IMR-90 (cell line): ENCODE results near the gene AOX1. TPM values are rescaled to one million over a fixed set of nuclear protein-coding genes. Genes with fewer than 3 reads are reported as not detected.
A peak's percentile ranks its signal among the peaks of the same experiment; 100 is the strongest.

ENCODE experiments used
- ATAC-seq: fragments of 200-7000 bp; cut with Tn5 transposase; 2 replicates; pipeline ENCODE4 v1.9.1; 2020; ENCODE audit warnings: low read depth, mild to moderate bottlenecking, moderate library complexity
- BruUV-seq: library from RNA; stranded (reverse); fragments of 400-500 nt; replicated peaks from 2 replicates; lab custom pipeline; 2021; lab: Mats Ljungman, UMichigan
- CTCF ChIA-PET: fragments of 300-600 bp; formaldehyde crosslinking; extraction: SDS; loops from one replicate; lab custom pipeline; 2021; ENCODE audit warnings: antibody characterized with exemption; lab: Yijun Ruan, JAX
- POLR2A ChIA-PET: fragments of 300-600 bp; sonication (Branson Sonifier 250); formaldehyde crosslinking; loops from one replicate; lab custom pipeline; 2022; ENCODE audit warnings: antibody characterized with exemption; ENCODE audit not compliant: unreplicated experiment; lab: Charles Lee
- DNase-seq: peaks from one replicate; pipeline ENCODE4 v3.0.0; 2013
- H2AFZ ChIP-seq: replicated peaks from 2 replicates; pipeline ENCODE3; 2013; ENCODE audit warnings: low read length, mild to moderate bottlenecking; ENCODE audit not compliant: poor library complexity
- H2AK5ac ChIP-seq: 2 replicates; pipeline ENCODE4 v1.6.1; 2013; ENCODE audit warnings: low read depth, low read length, inconsistent platforms
- H2AK9ac ChIP-seq: replicated peaks from 2 replicates; pipeline ENCODE3; 2013; ENCODE audit warnings: mild to moderate bottlenecking, low read depth, low read length, moderate library complexity; ENCODE audit not compliant: poor library complexity
- H2BK120ac ChIP-seq: 2 replicates; pipeline ENCODE4 v1.6.1; 2013; ENCODE audit warnings: low read depth, low read length, inconsistent platforms
- H2BK15ac ChIP-seq: 3 replicates; pipeline ENCODE4 v1.6.1; 2013; ENCODE audit warnings: low read depth, low read length, inconsistent platforms
- H2BK20ac ChIP-seq: 2 replicates; pipeline ENCODE4 v1.6.1; 2013; ENCODE audit warnings: low read depth, mild to moderate bottlenecking, inconsistent platforms, low read length, moderate library complexity
- H2BK5ac ChIP-seq: 2 replicates; pipeline ENCODE4 v1.6.1; 2013; ENCODE audit warnings: mild to moderate bottlenecking, low read depth, low read length, inconsistent platforms; ENCODE audit not compliant: poor library complexity, severe bottlenecking
- H3K14ac ChIP-seq: replicated peaks from 2 replicates; pipeline ENCODE4 v1.6.1; 2013; ENCODE audit warnings: low read depth, low read length, inconsistent platforms
- H3K18ac ChIP-seq: 2 replicates; pipeline ENCODE4 v1.6.1; 2013; ENCODE audit warnings: low read depth, low read length, control low read depth
- H3K23ac ChIP-seq: 2 replicates; pipeline ENCODE4 v1.6.1; 2013; ENCODE audit warnings: low read depth, low read length, inconsistent platforms
- H3K27ac ChIP-seq: 2 replicates; pipeline ENCODE4 v1.5.1; 2013; ENCODE audit warnings: mild to moderate bottlenecking, control low read depth, low read length; ENCODE audit not compliant: insufficient read depth
- H3K27me3 ChIP-seq: 2 replicates; pipeline ENCODE4 v1.6.1; 2013; ENCODE audit warnings: low read length; ENCODE audit not compliant: control insufficient read depth, insufficient read depth
- H3K36me3 ChIP-seq: 2 replicates; pipeline ENCODE4 v1.6.1; 2013; ENCODE audit warnings: low read length, mixed read lengths; ENCODE audit not compliant: control insufficient read depth, insufficient read depth
- H3K4ac ChIP-seq: 2 replicates; pipeline ENCODE4 v1.6.1; 2013; ENCODE audit warnings: low read depth, low read length, inconsistent platforms
- H3K4me1 ChIP-seq: 2 replicates; pipeline ENCODE4 v1.6.1; 2013; ENCODE audit warnings: low read length, mixed read lengths; ENCODE audit not compliant: control insufficient read depth, insufficient read depth
- H3K4me2 ChIP-seq: 2 replicates; pipeline ENCODE4 v1.6.1; 2013; ENCODE audit warnings: low read depth, mild to moderate bottlenecking, control low read depth, low read length, moderate library complexity
- H3K4me3 ChIP-seq: 2 replicates; pipeline ENCODE4 v1.5.1; 2013; ENCODE audit warnings: low read depth, mild to moderate bottlenecking, control low read depth, low read length, moderate library complexity; ENCODE audit not compliant: insufficient read depth
- H3K56ac ChIP-seq: 2 replicates; pipeline ENCODE4 v1.6.1; 2013; ENCODE audit warnings: low read length, inconsistent platforms; ENCODE audit not compliant: insufficient read depth; ENCODE audit errors: extremely low read depth
- H3K79me1 ChIP-seq, 2 experiments: 2 replicates each; pipeline ENCODE4 v1.6.1; 2013; ENCODE audit warnings: low read length in 2 of 2, inconsistent platforms in 1 of 2, low read depth in 1 of 2
- H3K9ac ChIP-seq: 2 replicates; pipeline ENCODE4 v1.6.1; 2013; ENCODE audit warnings: low read depth, low read length, control low read depth
- H3K9me1 ChIP-seq: 2 replicates; pipeline ENCODE4 v1.6.1; 2013; ENCODE audit warnings: low read length, inconsistent platforms; ENCODE audit not compliant: insufficient read depth
- H3K9me3 ChIP-seq: 2 replicates; pipeline ENCODE4 v1.6.1; 2013; ENCODE audit warnings: low read length; ENCODE audit not compliant: control insufficient read depth, insufficient read depth
- H4K20me1 ChIP-seq: 2 replicates; pipeline ENCODE4 v1.6.1; 2013; ENCODE audit warnings: low read length, inconsistent platforms; ENCODE audit not compliant: insufficient read depth
- H4K5ac ChIP-seq: 2 replicates; pipeline ENCODE4 v1.6.1; 2013; ENCODE audit warnings: mild to moderate bottlenecking, low read depth, low read length, control low read depth
- H4K8ac ChIP-seq, 2 experiments: 2 replicates each; pipeline ENCODE4 v1.6.1; 2013; ENCODE audit warnings: low read depth in 2 of 2, low read length in 2 of 2, control low read depth in 1 of 2, inconsistent platforms in 1 of 2
- H4K91ac ChIP-seq: 2 replicates; pipeline ENCODE4 v1.6.1; 2013; ENCODE audit warnings: low read depth, low read length, inconsistent platforms; ENCODE audit not compliant: insufficient read depth
- CEBPB ChIP-seq: IDR thresholded peaks from 2 replicates; pipeline ENCODE4 v1.6.1; 2012; ENCODE audit warnings: low read depth, low read length, improper control_type of control experiment
- CHD1 ChIP-seq: IDR thresholded peaks from 2 replicates; pipeline ENCODE4 v1.6.1; 2012; ENCODE audit warnings: low read depth, low read length, improper control_type of control experiment
- ELK1 ChIP-seq: fragments of 150-350 bp; IDR thresholded peaks from 2 replicates; pipeline ENCODE4 v1.6.1; 2016; ENCODE audit warnings: low read depth, mild to moderate bottlenecking, low read length, moderate library complexity, borderline replicate concordance
- FOS ChIP-seq: fragments of 150-350 bp; IDR thresholded peaks from 2 replicates; pipeline ENCODE4 v1.6.1; 2016; ENCODE audit warnings: low read depth, low read length
- MXI1 ChIP-seq: IDR thresholded peaks from 2 replicates; pipeline ENCODE4 v1.6.1; 2012; ENCODE audit warnings: low read depth, mild to moderate bottlenecking, low read length, moderate library complexity, borderline replicate concordance
- NFE2L2 ChIP-seq: fragments of 150-350 bp; IDR thresholded peaks from 2 replicates; pipeline ENCODE4 v1.6.1; 2016; ENCODE audit warnings: low read depth, mild to moderate bottlenecking, low read length
- POLR2A ChIP-seq: IDR thresholded peaks from 2 replicates; pipeline ENCODE4 v1.6.1; 2012; ENCODE audit warnings: mild to moderate bottlenecking, low read depth, low read length
- RAD21 ChIP-seq: IDR thresholded peaks from 2 replicates; pipeline ENCODE4 v1.6.1; 2012; ENCODE audit warnings: low read length, improper control_type of control experiment
- RCOR1 ChIP-seq: IDR thresholded peaks from 2 replicates; pipeline ENCODE4 v1.6.1; 2012; ENCODE audit warnings: mild to moderate bottlenecking, low read length, improper control_type of control experiment; ENCODE audit not compliant: insufficient replicate concordance
- SMC3 ChIP-seq: fragments of 150-350 bp; IDR thresholded peaks from 2 replicates; pipeline ENCODE4 v1.6.1; 2016; ENCODE audit warnings: low read depth, mild to moderate bottlenecking, antibody characterized with exemption, low read length, moderate library complexity
- USF2 ChIP-seq: fragments of 150-350 bp; IDR thresholded peaks from 2 replicates; pipeline ENCODE4 v1.6.1; 2017; ENCODE audit warnings: mild to moderate bottlenecking, antibody characterized with exemption, low read length, low read depth
- WGBS, 2 experiments: methylation state at CpG; one replicate each; pipeline versions ENCODE4 v1.1.5 to v1.1.7; 2013; ENCODE audit warnings: missing lambda C conversion rate in 2 of 2; ENCODE audit not compliant: insufficient read length in 1 of 2; ENCODE audit errors: extremely low coverage in 2 of 2; 5-methylcytosine and 5-hydroxymethylcytosine counted together
- dilution Hi-C: fragments of 300-500 bp; cut with HindIII; formaldehyde crosslinking; loops from one replicate; pipeline ENCODE4 v1.14.3; 2018; ENCODE audit warnings: low sequenced_read_pairs; ENCODE audit not compliant: unreplicated experiment
- in situ Hi-C: fragments of 300-500 bp; cut with MboI; formaldehyde crosslinking; loops from 3 replicates; pipeline ENCODE4 v1.14.3; 2019; ENCODE audit warnings: low sequenced_read_pairs, inconsistent platforms, mixed read lengths
- intact Hi-C: fragments of 100-400 bp; cut with micrococcal nuclease; formaldehyde crosslinking; loops from 2 replicates; pipeline ENCODE4 v1.10.0; 2022
- polyA plus RNA-seq, 3 experiments: library from polyadenylated mRNA; depleted of rRNA; stranded (reverse); fragments of >200 nt; gene quantifications; 2 replicates each; pipeline ENCODE4 v1.2.3, GENCODE V29; 2012; ENCODE audit warnings: low replicate concordance in 1 of 3
- total RNA-seq: library from RNA; depleted of rRNA; stranded (reverse); fragments of >200 nt; gene quantifications from 2 replicates; pipeline ENCODE4 v1.2.3, GENCODE V29; 2012
- TF ChIP-seq, protein P1 (sequence below): conservative IDR thresholded peaks from 2 replicates; pipeline ENCODE4 v1.5.1; 2012; ENCODE audit warnings: mild to moderate bottlenecking, low read depth, low read length, improper control_type of control experiment

Gene AOX1
- total and polyA plus RNA-seq, 2 of the 4 experiments (the other 2 are of a cell fraction), result 21.7 to 59.9 TPM

DNA sequence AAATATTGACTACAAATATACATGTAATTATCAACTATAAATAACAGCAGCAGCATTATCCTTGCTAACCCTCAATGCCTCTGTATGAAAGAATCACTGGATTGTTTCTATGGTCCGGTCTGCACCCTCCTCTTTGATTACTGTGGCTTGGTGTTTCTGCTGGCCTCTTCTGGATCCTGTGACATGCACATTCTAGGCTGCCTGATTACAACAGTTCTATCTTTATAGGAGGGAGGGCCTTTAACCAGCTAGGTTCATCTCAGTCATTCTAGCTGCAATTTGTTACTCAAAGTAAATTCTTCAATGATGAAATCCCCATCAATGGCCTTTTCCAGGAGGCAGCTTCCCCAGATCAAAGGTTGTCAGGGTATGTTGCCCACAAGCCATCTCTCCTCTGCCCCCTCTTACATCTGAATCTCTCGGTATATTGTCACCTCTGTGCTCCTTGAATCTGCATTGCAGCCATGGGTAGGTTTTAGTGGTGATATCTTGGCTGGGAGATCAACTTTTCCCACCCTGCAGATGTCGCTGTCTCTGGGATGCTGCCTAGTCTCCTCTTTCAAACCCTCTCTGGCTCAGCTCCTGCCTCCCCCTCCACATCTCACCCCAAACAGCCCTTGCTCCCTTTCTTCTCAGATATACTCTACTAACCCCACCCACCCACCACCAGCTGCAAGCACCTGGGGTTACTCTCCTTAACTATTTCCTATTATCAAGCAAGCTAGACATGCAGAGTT, 119.7 kb downstream of the AOX1 start:
- H3K4ac ChIP-seq, result no peak overlapping the region
- H3K18ac ChIP-seq, result no peak overlapping the region
- POLR2A ChIA-PET, result interaction anchor here (0.7 kb wide), 1 partner anchor 730 kb away, joined by 5 read pairs; no protein-coding TSS in a partner anchor
- in situ Hi-C loops, result loop anchor here (10.0 kb wide), 1 partner anchor 731 kb away; no protein-coding TSS in a partner anchor
- no peak overlapping the region for H3K9ac ChIP-seq
- BruUV-seq, result no TSS peak
- H3K23ac ChIP-seq, result no peak overlapping the region
- no peak overlapping the region for H3K4me2 ChIP-seq
- no peak overlapping the region for H2AK9ac ChIP-seq
- H3K56ac ChIP-seq, result no peak overlapping the region
- dilution Hi-C loops, result no loop called here
- no peak overlapping the region for H2AK5ac ChIP-seq
- H3K27ac ChIP-seq, result no peak overlapping the region
- intact Hi-C loops, result no loop called here
- no peak overlapping the region for H2BK15ac ChIP-seq
- no peak overlapping the region for H4K8ac ChIP-seq
- no peaks in the 10 kb centered on the region for H4K20me1 ChIP-seq
- H4K5ac ChIP-seq, result no peak overlapping the region
- no peak overlapping the region for H2BK120ac ChIP-seq
- H4K91ac ChIP-seq, result no peak overlapping the region
- H3K9me1 ChIP-seq, result no peaks in the 10 kb centered on the region
- no peak overlapping the region for H3K14ac ChIP-seq
- no peak overlapping the region for H2BK5ac ChIP-seq
- ATAC-seq (peak; percentile 51; the same call in 1 of the 2 replicates), DNase-seq (peak; percentile 22)
- no peaks in the 10 kb centered on the region for H3K36me3 ChIP-seq
- no peaks in the 10 kb centered on the region for H3K4me1 ChIP-seq
- peaks cover 4% of the 10 kb centered on the region for H3K27me3 ChIP-seq
- no peaks in the 10 kb centered on the region for H3K9me3 ChIP-seq
- no peaks in the 10 kb centered on the region for H3K79me1 ChIP-seq
- no CpG with 5 or more reads among the region's 3 CpGs for WGBS, 2 experiments
- H2AFZ ChIP-seq, result no peak overlapping the region
- no peak overlapping the region for H3K4me3 ChIP-seq
- CTCF ChIA-PET, result interaction anchor here (0.7 to 2.1 kb wide), 9 partner anchors 11 to 159 kb away, joined by 3 to 7 read pairs (median 3); partner anchors contain the start of gene CLK1
- H2BK20ac ChIP-seq, result no peak overlapping the region
- TF ChIP-seq USF2 (no peak), CEBPB (no peak), ELK1 (no peak), CHD1 (no peak), NFE2L2 (no peak), RAD21 (peak; percentile 41), MXI1 (no peak), POLR2A (no peak), FOS (no peak), SMC3 (peak; percentile 41; the same call in 1 of the 2 replicates), RCOR1 (no peak)
- TF ChIP-seq, protein P1, sequence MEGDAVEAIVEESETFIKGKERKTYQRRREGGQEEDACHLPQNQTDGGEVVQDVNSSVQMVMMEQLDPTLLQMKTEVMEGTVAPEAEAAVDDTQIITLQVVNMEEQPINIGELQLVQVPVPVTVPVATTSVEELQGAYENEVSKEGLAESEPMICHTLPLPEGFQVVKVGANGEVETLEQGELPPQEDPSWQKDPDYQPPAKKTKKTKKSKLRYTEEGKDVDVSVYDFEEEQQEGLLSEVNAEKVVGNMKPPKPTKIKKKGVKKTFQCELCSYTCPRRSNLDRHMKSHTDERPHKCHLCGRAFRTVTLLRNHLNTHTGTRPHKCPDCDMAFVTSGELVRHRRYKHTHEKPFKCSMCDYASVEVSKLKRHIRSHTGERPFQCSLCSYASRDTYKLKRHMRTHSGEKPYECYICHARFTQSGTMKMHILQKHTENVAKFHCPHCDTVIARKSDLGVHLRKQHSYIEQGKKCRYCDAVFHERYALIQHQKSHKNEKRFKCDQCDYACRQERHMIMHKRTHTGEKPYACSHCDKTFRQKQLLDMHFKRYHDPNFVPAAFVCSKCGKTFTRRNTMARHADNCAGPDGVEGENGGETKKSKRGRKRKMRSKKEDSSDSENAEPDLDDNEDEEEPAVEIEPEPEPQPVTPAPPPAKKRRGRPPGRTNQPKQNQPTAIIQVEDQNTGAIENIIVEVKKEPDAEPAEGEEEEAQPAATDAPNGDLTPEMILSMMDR, result peak; percentile 34; the same call in 1 of the 2 replicates
